HuH-7.5 (cell line): Measurements from ENCODE around the gene TENM4.

Experiments used
- DNase-seq: peaks from one replicate; pipeline ENCODE4 v3.0.0; 2011; ENCODE audit warnings: low spot score

Gene TENM4

DNA sequence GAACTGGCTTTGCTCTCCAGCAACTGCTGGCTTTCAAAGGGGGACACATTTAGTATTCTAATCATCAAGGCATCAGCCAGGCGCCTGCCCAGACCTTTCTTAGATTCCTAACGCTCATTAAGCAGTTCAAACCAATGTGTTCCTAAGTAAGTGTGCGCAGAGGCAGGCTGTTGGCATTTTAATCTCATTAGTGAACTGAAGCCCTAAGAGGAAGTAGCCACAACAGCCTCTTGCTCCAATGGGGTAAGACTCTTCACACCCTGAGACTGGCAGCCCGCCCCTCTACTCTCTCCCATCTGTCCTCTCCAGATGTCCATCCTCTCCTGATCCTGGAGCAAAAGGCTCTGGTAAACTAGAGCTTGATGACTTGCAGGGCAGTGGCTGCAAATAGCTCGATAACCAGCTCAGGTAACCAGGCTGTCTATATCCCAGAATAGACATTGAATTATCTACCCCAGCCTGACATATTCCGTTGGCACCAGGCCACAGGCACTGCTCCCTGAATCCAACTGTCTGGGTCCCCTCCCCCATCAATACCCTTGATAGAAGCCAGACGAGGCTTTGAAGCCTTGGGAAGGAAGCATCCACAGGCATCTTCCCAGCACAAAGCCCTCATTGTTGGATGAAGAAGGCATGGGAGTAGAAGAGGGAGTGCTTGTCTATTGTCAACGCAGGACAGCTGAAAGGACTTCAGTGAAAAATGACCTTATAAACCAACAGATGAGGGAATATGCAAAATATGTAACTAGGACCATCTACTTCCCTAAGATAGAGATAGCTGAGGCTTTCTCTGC lies 321.1 kb downstream of the TENM4 start:
- DNase-seq = no peak

DNA sequence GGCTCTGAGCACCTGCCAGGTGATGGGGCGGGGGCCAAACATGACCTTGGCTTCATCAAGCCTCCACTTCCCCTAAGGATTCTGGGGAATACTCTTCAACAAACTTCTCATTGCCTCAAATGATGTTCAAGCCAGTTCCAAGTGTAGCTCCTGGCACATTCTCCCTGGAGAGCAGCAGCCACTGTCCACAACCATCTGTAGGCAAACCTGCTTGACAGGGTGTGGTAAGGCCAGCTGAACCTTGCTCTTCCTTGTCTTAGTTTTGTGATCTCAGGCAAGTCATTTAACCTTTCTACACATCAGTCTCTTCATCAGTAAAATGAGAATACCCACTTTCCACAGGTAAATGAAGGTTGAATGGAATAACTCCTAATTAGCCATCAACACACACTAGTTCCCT lies 323.3 kb downstream of the TENM4 start:
- no peak for DNase-seq

DNA sequence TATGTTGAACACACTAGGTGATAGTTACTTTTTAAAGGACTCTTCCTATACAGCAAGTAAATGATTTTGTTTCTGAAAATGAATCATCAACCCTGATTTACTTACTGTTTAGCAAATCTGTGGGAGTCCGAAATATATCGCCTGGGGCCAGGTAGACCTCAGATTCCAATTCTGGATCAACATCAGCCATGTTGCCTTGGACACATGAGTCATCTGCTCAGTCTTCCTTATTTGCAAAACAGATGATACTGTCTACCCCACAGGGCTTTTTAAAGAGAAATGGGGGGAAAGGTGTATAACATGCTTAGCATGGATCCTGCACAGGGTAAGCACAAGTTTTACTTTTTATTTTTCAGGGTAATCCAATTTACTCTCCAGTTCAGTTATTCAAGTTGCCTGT lies 324.2 kb downstream of the TENM4 start:
- DNase-seq = no peak

DNA sequence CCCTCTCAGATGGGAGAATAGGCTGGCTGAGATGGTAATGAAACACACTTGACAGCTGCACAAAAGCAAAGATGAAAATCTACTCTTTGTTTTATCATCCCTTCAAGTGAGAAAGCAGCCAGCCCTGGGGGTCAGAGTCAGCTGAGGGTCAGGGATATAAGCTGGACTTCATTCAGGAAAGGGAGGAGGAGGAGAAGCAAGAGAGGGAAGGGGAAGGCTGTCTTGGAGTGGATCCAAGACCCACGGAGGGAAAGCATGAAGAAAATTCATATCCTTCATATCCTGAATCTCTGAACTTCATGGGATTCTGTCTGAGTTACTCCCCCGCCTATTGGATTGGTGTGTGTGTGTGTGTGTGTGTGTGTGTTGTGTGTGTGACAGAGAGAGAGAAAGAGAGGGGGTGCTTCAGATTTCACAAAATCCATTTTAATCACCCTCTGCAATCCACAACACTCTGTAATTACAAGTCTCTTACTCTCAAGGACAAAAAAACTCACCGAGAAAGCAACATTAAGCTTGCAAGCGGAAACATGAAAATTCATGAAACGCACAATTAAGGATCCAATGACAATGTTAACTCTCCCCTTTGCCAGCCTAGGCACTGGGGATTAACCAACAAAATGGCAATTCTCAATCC lies 327.7 kb downstream of the TENM4 start:
- DNase-seq = no peak

DNA sequence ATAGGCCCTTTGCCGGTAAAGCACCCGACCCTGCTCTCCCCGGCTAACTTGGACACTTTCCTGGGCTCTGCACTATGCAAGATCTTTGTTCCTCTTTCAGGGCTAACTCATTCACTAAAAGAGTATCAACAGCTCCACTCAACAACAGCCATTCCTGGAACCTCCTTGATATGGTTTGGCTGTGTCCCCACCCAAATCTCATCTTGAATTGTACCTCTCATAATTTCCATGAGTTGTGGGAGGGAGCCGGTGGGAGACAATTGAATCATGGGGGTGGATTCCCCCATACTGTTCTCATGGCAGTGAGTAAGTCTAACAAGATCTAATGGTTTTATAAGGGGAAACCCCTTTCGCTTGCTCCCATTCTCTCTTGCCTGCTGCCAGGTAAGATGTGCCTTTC lies 330.0 kb downstream of the TENM4 start:
- no peak for DNase-seq

DNA sequence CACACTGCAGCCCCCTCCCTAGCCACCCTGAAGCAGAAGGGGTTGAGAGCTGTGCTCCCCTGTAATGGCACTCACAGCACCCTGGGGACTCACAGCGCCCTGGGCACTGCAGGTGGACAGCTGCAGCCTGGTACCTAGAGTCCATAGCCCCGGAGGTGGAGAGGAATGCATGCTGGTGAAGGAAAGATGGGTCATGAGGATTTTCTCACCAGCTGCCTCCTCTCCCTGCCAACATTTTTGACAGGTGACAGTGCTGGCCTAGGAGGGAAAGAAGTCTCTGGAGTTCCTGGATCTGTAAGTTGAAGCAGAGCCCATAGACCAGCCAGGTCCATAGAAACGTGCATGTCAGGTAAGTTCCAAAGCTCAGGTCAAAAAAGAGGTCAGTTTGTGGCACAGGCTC lies 330.5 kb downstream of the TENM4 start:
- DNase-seq = no peak

DNA sequence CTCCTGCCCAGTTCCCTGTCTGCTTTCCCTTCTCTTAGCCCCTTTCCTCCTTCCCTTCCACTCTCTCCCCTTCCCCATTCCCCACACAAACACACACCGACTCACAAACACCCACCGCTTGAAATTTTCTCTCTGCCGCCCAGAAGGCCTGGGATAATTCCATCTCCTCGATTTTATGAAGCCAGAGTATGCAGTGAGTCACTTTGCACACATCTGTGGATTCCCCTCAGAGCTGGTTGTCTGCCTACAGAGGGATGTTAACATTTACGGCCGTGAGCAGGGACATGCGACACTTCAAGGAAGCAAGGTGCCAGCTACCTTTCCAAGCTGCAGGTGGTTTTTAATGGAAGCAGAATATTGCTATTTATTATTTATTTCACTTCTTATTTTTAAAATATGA lies 332.0 kb downstream of the TENM4 start:
- DNase-seq = no peak

DNA sequence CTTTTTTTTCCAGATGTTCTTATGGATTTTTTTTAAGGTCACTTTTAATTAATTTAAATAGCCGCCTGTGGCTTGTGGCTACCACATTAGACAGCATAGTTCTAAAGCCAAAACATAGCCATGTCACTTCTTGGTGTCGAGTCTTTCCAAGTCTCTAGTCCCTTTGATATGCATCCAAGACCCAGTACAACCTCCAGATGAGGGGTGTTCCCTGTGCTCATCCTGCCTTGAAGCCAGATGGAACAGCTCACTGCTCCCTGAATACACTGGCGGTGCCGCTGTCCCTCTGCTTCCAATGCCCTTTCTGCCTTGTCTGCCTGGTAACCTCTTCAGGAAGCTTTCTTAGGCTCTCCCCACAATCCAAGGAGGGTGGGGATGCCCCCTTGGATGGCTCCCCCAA lies 338.0 kb downstream of the TENM4 start:
- DNase-seq = no peak

DNA sequence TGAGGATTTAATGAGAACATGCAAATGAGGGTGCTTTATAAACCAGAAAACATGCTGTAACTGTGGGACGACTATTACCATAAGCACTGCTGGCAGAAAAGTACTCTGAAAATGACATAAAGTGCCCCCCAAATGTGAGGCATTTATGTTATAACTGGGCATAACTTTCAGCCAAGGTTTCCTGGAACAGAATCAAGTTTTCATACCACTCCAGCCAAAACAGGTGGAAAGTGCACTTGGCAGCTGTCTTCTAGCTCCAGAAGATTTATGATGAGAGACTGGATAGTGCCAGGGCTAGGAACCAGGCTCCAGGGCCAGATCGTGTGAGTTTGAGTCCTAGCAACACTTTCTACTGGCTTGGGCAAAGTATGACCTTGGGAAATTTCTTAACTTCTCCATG lies 339.2 kb downstream of the TENM4 start:
- no peak for DNase-seq

DNA sequence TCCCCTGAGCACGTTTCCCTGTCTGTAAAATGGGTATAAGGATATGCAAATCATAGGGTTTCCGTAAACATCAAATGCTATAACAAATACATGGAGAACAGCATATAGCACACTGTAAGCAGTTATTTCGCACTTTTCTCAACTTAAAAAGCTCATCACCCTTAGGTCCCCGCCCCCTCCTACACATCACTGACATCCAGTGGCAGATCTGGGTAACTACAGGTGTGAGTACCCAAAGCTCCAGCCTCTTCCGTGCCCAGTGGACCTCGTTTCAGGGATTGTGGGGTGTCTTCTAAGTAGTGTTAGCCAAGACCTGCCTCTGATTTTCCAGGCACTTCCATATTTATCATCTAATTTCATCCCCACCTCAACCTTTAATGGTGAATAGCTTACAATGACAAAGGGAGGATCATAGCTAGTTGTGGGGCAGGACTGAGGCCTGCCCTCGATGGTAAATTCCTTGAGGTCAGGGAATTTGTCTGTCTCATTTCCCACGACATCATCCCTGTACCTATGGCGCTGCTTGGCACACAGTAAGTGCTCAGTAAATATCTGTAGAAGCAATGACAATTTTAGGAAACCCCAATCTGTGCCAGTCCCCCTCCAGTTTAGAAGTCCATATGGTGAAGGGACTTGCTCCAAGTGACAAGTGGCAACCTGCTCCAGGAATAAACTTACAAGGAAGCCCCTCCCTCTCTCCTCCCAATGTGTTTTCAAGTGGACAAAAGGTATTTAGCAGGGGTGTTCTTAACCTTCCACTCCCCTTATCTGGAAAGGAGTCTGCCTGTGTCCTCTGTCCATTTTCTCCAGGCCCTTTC lies 340.5 kb downstream of the TENM4 start:
- peak; percentile 66 for DNase-seq

DNA sequence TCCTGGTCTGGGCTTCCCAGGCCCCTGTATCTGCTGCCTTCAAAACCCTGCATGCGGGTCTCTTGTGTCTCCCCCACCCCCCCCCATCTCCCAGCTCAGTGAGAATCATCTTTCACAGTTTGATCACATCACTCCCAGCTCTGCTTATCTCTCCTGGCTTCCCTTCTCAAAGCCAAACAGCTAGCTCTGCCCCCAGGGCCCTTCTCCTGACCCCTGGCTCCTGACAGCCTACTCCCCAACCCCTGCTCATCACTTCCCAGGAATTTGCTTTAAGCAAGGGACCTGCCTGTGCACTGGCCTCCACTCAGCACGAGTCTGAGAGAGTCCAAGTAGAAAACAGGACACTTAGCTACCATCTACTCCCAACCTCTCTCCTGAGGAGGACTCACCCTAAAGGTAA lies 342.7 kb downstream of the TENM4 start:
- DNase-seq = no peak

DNA sequence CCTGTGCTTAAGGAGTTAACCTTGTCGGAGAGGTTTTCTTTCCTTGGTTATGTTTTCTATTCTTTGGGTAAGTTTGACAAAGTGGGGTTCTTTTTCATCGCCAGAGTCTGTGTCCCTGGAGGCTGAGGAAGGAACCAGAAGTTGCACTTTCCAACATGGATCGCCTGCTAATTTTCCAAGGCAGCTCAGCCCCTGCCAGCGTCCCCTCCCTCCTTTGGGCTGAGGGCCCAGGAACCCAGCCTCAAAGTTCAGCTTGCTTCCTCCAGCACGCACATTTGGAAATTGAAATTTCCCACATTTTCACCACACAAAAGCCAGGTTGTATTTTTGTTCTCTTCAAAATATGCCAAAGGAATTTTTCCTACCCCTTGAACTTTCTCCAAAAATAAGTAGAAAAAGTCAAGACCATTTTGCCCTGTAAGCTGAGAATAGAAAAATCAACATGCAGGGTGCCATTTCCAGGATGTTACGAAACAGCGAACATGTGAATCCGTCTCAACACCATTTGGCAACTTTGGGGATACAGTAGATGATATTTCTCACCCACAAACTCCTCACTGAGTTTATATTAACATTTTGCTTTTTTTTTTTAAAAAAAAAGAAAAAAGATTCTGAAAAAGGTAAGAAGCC lies 343.5 kb downstream of the TENM4 start:
- DNase-seq = no peak

DNA sequence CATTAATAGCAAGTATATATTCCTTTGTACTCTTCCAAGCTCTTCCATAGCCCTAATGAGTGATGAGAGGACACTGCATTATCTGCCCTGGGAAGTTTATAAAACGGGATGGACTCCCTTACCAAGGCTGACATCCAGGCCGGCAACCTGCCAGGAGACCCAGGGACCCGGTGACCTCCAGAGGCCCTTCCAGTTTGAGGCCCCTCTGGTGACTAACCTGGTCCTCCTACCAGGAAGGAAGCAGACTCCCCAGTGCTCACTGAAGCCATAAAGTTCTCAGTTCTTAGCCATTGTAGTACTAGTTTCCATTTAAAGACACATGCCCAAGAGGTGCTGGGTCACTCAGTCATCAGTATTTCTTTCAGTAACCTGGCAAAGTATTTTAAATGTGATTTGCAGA lies 345.4 kb downstream of the TENM4 start:
- no peak for DNase-seq

DNA sequence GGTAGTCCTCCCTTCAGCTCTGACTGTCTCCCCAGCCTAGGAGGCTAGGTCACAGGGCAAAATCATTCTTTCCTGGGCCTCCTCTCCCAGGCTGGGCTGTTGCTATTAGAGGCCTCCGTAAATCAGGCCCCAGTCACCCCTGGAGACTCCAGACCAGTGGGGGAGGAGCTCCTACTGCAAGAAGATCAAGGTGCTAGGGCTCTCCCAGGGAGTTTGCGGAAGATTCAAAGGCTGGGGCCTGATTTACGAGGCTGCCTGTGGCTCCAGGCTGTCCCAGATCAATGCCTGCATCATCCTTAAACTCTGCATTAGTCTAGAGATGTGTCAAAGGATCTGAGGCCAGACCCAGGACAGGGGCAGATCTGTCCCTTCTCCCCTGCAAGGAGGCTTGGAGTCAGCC lies 346.2 kb downstream of the TENM4 start:
- DNase-seq = no peak

DNA sequence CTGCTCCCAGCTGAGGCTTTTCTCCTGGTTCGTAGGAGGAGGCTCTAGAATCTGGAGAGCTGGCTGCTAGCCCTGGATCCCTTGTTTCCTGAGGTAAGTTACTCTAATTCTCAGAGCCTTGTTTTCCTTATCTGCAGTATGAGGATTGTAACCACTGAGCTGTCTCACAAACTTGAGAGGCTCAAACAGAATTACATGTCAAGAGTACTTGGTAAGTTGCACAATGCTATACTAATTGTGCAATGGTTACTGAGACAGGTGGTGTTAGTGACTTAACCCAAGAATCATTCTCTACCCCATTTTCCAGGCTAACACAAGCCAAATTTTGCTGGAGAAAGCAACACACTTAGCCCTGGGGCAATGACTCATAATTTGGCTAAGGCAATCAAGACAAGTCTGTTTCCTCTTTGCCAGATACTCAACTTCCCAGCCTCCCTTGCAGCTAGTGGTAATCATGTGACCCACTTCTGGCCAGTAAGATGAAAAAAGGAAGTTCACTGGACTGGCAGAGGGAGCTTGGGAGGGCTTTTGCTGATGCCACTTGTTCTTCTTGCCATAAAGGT lies 348.0 kb downstream of the TENM4 start:
- DNase-seq = no peak

DNA sequence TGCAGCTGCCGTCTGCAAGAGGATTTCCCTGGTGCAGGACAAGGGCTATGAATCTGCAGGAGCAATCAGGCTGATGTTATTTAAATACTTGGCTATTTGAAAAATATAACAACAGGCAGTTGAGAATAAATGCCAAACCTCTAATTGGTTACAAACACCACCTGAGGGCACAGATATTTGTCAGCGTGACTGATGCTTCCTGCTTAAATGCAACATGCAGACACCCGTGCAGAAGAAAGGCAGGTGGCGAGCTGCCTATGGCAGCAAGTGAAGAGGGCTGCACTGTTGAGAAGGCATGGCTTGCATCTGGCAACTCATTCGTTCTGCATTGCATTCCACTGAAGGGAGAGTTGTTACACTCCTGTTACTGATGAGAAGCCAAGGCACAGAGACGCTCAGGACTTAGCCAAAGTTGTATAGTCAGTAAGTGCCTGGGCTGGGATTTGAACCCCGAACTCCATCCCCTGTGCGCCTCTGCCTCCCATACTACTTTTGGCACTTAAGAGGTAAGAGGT lies 350.6 kb downstream of the TENM4 start:
- DNase-seq = no peak

DNA sequence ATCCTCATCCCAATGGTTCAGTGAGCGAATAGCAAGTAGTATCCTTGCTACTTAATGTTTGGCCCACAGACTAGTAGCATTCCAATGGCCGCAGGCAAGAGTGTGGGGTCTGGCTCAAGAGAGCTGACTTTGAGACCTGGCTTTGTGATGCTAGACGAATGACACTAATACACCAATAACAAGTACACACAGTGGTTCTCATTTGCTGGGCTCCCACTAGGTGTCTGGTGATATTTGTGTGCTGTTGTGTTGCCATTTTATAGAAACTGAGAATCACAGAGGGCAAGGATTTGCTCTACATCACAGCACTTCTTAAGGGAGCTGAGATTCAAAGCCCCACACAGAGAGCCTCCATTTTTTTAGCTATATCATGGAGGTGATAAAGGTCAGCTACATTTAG lies 351.2 kb downstream of the TENM4 start:
- no peak for DNase-seq

DNA sequence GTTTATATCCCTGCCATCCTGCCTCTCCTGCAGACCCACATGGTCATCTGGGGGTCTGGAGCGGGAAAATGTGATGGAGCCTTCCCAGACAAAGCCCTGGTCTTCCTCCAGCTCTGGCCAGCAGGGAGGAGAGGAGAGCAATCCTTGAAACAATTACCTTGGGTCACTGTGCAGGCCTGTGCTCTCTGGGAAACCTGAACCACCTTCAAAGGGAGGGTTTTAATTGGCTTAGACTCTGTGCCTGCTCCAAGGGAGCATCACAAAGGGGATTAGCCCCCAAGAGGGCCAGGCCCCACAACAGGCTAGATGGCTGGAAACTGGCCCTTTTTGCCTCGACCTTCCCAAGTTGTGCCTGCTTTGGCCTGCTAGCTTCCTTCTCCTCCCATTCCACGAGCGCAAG lies 351.9 kb downstream of the TENM4 start:
- DNase-seq = no peak

DNA sequence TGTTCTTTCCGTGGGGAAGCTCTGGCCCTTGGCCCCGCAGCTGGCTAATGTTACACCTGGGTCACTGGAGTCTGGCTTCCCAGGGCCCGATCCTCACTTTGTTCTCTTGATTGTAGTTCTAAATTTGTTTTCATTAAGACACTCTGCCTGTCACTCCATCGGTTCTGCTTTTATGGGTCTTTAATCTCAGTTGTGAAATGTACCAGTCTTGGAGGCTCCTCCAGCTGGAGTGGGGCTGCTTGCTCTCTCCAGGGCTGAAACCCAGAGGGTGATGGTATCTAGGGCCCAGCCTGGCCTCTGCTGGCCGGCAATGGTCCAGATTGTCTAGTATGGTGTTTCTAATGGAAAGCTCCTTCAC lies 352.9 kb downstream of the TENM4 start:
- DNase-seq = no peak

DNA sequence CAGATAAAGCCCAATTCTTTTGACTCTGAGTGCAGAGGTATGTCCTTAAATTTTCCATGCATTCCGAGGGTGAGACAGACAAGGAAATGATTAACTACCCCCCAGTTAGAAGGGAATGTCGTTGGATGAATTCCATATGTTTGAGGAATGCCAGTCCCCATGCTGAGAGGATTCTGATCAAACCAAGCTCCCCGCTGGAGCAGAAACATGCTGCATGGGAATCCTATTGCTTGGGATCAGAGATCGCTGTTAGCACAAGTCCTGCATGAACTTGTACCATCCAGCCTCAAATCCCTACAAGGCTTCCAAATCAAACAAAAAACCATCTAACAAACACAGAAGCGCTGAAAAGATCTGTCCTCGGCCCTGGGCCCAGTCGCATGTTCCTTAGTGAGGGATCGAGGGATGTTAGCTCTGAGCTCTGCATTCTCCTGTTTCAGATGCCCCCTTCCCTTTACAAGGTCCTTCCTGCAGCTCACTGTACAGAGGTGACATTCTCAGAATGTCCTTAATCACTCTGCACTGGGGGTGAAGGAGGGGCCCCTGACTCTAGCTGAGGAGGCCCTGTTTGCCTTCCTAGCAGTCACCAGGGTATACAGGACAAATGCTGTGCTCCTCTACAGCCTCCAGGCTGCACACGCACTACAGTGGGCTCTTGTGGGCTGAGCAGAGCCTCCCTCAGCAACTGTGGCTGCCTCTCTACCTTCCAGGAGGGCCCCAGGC lies 353.4 kb downstream of the TENM4 start:
- DNase-seq = no peak

DNA sequence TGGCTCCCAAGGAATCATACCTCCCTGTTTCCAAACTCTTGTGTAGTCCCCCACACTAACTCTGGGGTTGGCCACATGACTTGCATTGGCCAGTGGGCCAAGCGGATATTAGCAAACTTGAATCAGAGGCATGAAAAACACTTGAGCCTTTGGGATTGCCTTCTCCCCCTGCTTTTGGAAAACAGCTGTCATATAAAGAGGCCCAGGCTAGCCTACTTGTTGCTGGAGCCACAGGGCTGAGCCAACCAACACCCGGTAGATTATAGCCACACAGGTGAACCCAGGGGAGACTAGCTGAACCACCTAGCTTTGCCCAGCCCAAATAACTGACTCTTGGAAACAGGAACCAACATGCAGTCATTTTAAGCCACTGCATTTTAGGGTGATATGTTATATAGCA lies 354.8 kb downstream of the TENM4 start:
- no peak for DNase-seq

DNA sequence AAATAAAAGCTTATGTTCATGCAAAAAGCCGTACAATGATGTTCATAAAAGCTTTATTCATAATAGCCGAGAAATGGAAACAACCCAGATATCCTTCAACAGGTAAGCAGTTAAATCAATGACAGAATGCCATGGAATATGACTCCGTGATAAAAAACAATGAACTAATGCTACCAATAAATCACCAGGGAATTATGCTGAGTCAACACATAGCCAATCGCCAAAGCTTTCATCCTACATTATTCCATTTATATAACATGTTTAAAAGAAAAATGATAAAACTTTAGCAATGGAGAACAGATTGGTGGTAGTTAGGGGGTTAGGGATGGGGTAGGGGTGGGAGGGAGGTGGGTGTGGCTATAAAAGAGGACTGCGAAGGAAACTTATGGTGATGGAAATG lies 356.4 kb downstream of the TENM4 start:
- DNase-seq = no peak
